HEK293 (cell line): ENCODE measurements around the gene UVSSA.

ENCODE experiments used
- CTCF ChIA-PET: fragments of 350-600 bp; formaldehyde crosslinking; extraction: SDS; loops from one replicate; lab custom pipeline; 2021; ENCODE audit warnings: antibody characterized with exemption; lab: Yijun Ruan, JAX
- POLR2A ChIA-PET: fragments of 300-600 bp; formaldehyde crosslinking; extraction: SDS; loops from one replicate; lab custom pipeline; 2020; ENCODE audit warnings: antibody characterized with exemption, inconsistent platforms; lab: Yijun Ruan, JAX
- H3K27ac ChIP-seq: fragments of 200-500 bp; sonication (Bioruptor generic); 2 replicates; pipeline ENCODE4 v1.5.1; 2014; ENCODE audit warnings: low read depth, low read length, control low read depth, inconsistent platforms; ENCODE audit errors: extremely low read depth
- H3K36me3 ChIP-seq, 2 experiments: fragments of 200-500 bp in 1 of 2; sonication (Bioruptor generic) in 1 of 2; 1 replicate in 1 of 2; 2 replicates in 1 of 2; pipeline ENCODE4 v1.5.1; 2014 to 2017; ENCODE audit warnings: inconsistent platforms in 2 of 2, low read length in 2 of 2; ENCODE audit not compliant: control insufficient read depth in 2 of 2, insufficient read depth in 1 of 2
- H3K4me1 ChIP-seq: fragments of 200-500 bp; sonication (Bioruptor generic); 2 replicates; pipeline ENCODE4 v1.5.1; 2014; ENCODE audit warnings: mild to moderate bottlenecking, low read length, inconsistent platforms; ENCODE audit not compliant: control insufficient read depth, insufficient read depth
- H3K4me3 ChIP-seq: 2 replicates; pipeline ENCODE4 v1.5.1; 2011; ENCODE audit warnings: low read depth, mild to moderate bottlenecking, control low read depth, low read length, moderate library complexity
- H3K9me3 ChIP-seq: fragments of 200-500 bp; sonication (Bioruptor generic); 2 replicates; pipeline ENCODE4 v1.5.1; 2014; ENCODE audit warnings: low read depth, low read length, inconsistent platforms; ENCODE audit not compliant: control insufficient read depth, insufficient read depth
- AEBP2 ChIP-seq: fragments of 450-650 bp; formaldehyde crosslinking; IDR thresholded peaks from 2 replicates; pipeline ENCODE4 v1.5.1; 2016; ENCODE audit warnings: missing biosample characterization, missing genetic modification characterization, borderline replicate concordance
- BCL11B ChIP-seq: fragments of 450-650 bp; formaldehyde crosslinking; IDR thresholded peaks from 2 replicates; pipeline ENCODE4 v1.5.1; 2016; ENCODE audit warnings: low read depth, missing biosample characterization, missing genetic modification characterization
- KLF1 ChIP-seq: fragments of 450-650 bp; formaldehyde crosslinking; IDR thresholded peaks from 2 replicates; pipeline ENCODE4 v1.5.1; 2016; ENCODE audit warnings: missing biosample characterization, missing genetic modification characterization
- KLF17 ChIP-seq: fragments of 450-650 bp; formaldehyde crosslinking; IDR thresholded peaks from 2 replicates; pipeline ENCODE4 v1.5.1; 2016; ENCODE audit warnings: missing biosample characterization, missing genetic modification characterization
- KLF9 ChIP-seq: fragments of 450-650 bp; formaldehyde crosslinking; IDR thresholded peaks from 2 replicates; pipeline ENCODE4 v1.5.1; 2016; ENCODE audit warnings: missing biosample characterization, missing genetic modification characterization, low read depth
- PRDM2 ChIP-seq: fragments of 450-650 bp; formaldehyde crosslinking; IDR thresholded peaks from 2 replicates; pipeline ENCODE4 v1.5.1; 2016; ENCODE audit warnings: missing biosample characterization, missing genetic modification characterization, borderline replicate concordance
- SP2 ChIP-seq: fragments of 450-650 bp; formaldehyde crosslinking; IDR thresholded peaks from 2 replicates; pipeline ENCODE4 v1.5.1; 2016; ENCODE audit warnings: missing biosample characterization, missing genetic modification characterization
- SP7 ChIP-seq: fragments of 450-650 bp; formaldehyde crosslinking; IDR thresholded peaks from 2 replicates; pipeline ENCODE4 v1.5.1; 2016; ENCODE audit warnings: missing biosample characterization, missing genetic modification characterization
- YY2 ChIP-seq: fragments of 450-650 bp; formaldehyde crosslinking; IDR thresholded peaks from 2 replicates; pipeline ENCODE4 v1.5.1; 2016; ENCODE audit warnings: missing biosample characterization, missing genetic modification characterization
- ZNF175 ChIP-seq: fragments of 450-650 bp; formaldehyde crosslinking; IDR thresholded peaks from 2 replicates; pipeline ENCODE4 v1.5.1; 2016; ENCODE audit warnings: missing biosample characterization, missing genetic modification characterization
- ZNF354C ChIP-seq: fragments of 450-650 bp; formaldehyde crosslinking; IDR thresholded peaks from 2 replicates; pipeline ENCODE4 v1.5.1; 2016; ENCODE audit warnings: missing biosample characterization, missing genetic modification characterization, low read depth, borderline replicate concordance
- ZNF366 ChIP-seq: fragments of 450-650 bp; formaldehyde crosslinking; conservative IDR thresholded peaks from 2 replicates; pipeline ENCODE4 v1.5.1; 2016; ENCODE audit warnings: missing biosample characterization, missing genetic modification characterization
- ZNF449 ChIP-seq: fragments of 450-650 bp; formaldehyde crosslinking; IDR thresholded peaks from 2 replicates; pipeline ENCODE4 v1.5.1; 2017; ENCODE audit warnings: missing biosample characterization, mild to moderate bottlenecking, missing genetic modification characterization, moderate library complexity
- ZNF510 ChIP-seq: fragments of 450-650 bp; formaldehyde crosslinking; IDR thresholded peaks from 2 replicates; pipeline ENCODE4 v1.5.1; 2018; ENCODE audit warnings: mild to moderate bottlenecking, missing genetic modification characterization, missing biosample characterization; ENCODE audit not compliant: insufficient replicate concordance
- ZNF560 ChIP-seq: fragments of 450-650 bp; formaldehyde crosslinking; IDR thresholded peaks from 2 replicates; pipeline ENCODE4 v1.5.1; 2017; ENCODE audit warnings: missing biosample characterization, missing genetic modification characterization, borderline replicate concordance
- ZSCAN4 ChIP-seq: fragments of 450-650 bp; formaldehyde crosslinking; IDR thresholded peaks from 2 replicates; pipeline ENCODE4 v1.5.1; 2017; ENCODE audit warnings: missing biosample characterization, missing genetic modification characterization
- ZXDB ChIP-seq: fragments of 450-650 bp; formaldehyde crosslinking; IDR thresholded peaks from 2 replicates; pipeline ENCODE4 v1.5.1; 2016; ENCODE audit warnings: missing biosample characterization, missing genetic modification characterization

Gene UVSSA

GRCh38 chr4:1374706-1375045 is 27.7 kb downstream of the UVSSA start:
- Histone ChIP-seq H3K4me3 (no peak overlapping the region), H3K4me1 (no peaks in the 10 kb centered on the region), H3K9me3 (no peaks in the 10 kb centered on the region), H3K36me3 (peaks cover 0 to 49% of the 10 kb centered on the region in 2 experiments; a peak in 1 of 3 replicates), H3K27ac (no peak overlapping the region)
- ChIA-PET CTCF (no interaction called here), POLR2A (no interaction called here)
- TF ChIP-seq ZXDB (tag by site-specific recombination), result no peak
- no peak for TF ChIP-seq ZNF354C (tag by site-specific recombination)
- TF ChIP-seq ZSCAN4, result no peak
- no peak for TF ChIP-seq KLF9
- no peak for TF ChIP-seq SP7 (tag by site-specific recombination)
- no peak for TF ChIP-seq BCL11B (tag by site-specific recombination)
- TF ChIP-seq YY2 (tag by site-specific recombination), result no peak
- TF ChIP-seq ZNF366 (tag by site-specific recombination), result no peak
- TF ChIP-seq AEBP2, result no peak
- no peak for TF ChIP-seq ZNF449 (tag by site-specific recombination)
- TF ChIP-seq ZNF175, result no peak

GRCh38 chr4:1375051-1375721 is 28.2 kb downstream of the UVSSA start:
- no peaks in the 10 kb centered on the region for H3K4me1 ChIP-seq
- no peaks in the 10 kb centered on the region for H3K9me3 ChIP-seq
- H3K36me3 ChIP-seq, result peaks cover 0 to 46% of the 10 kb centered on the region in 2 experiments; a peak in 1 of 3 replicates
- H3K4me3 ChIP-seq, result no peak overlapping the region
- H3K27ac ChIP-seq, result no peak overlapping the region
- POLR2A ChIA-PET, result no interaction called here
- CTCF ChIA-PET, result interaction anchor here (0.6 kb wide), 1 partner anchor 537 kb away, joined by 3 read pairs; no protein-coding TSS in a partner anchor
- TF ChIP-seq KLF17 (tag by site-specific recombination) (no peak), KLF1 (tag by site-specific recombination) (no peak), ZNF560 (tag by site-specific recombination) (no peak), SP2 (tag by site-specific recombination) (no peak)
- TF ChIP-seq, all 188 proteins: peak for 0

- H3K36me3 ChIP-seq, result peaks cover 0 to 39% of the 10 kb centered on the region in 2 experiments; a peak in 1 of 3 replicates
- no peaks in the 10 kb centered on the region for H3K4me1 ChIP-seq
- no peak overlapping the region for H3K4me3 ChIP-seq
- CTCF ChIA-PET, result interaction anchor here (0.6 kb wide), 2 partner anchors 206 to 537 kb away, joined by 3 read pairs; no protein-coding TSS in a partner anchor
- POLR2A ChIA-PET, result interaction anchor here (0.5 kb wide), 1 partner anchor 256 kb away, joined by 3 read pairs; no protein-coding TSS in a partner anchor
- H3K27ac ChIP-seq, result no peak overlapping the region
- no peaks in the 10 kb centered on the region for H3K9me3 ChIP-seq
- TF ChIP-seq ZNF510 (no peak), PRDM2 (tag by site-specific recombination) (no peak)
Measured at GRCh38 chr4:1375761-1376322, 28.8 kb downstream of the UVSSA start.
